HG03575 (cell line): ENCODE measurements around the gene GATM.

Experiments
- ATAC-seq: cut with Tn5 transposase; IDR thresholded peaks from one replicate; pipeline ENCODE4 v1.9.1; 2021; ENCODE audit not compliant: unreplicated experiment, insufficient number of reproducible peaks, low FRiP score; ENCODE audit errors: extremely low read depth

The GATM gene

GRCh38 chr15:45378149-45378912, at the start of gene GATM:
Gene GATM (minus strand): TSS chr15:45378544. CDS start chr15:45378453, 91 bp downstream.
- ATAC-seq = peak; percentile 58

- no peak for ATAC-seq
These were observed 48.7 kb upstream of the GATM start for GRCh38 chr15:45427085-45427484.

GRCh38 chr15:45425135-45425534, 46.8 kb upstream of the GATM start:
- ATAC-seq = no peak

- no peak for ATAC-seq
These were observed 46.1 kb upstream of the GATM start for GRCh38 chr15:45424429-45424828.

- no peak for ATAC-seq
These were observed 39.1 kb upstream of the GATM start for GRCh38 chr15:45417303-45417950.

- no peak for ATAC-seq
These were observed 36.0 kb upstream of the GATM start for GRCh38 chr15:45414215-45414885.

- ATAC-seq = no peak
These were observed 31.3 kb upstream of the GATM start for GRCh38 chr15:45409596-45409995.

GRCh38 chr15:45407786-45408185, 29.4 kb upstream of the GATM start:
- ATAC-seq = no peak

GRCh38 chr15:45402955-45403877, 24.9 kb upstream of the GATM start:
- no peak for ATAC-seq

- peak; percentile 40 for ATAC-seq
These were observed 24.0 kb upstream of the GATM start for GRCh38 chr15:45402162-45402954.

GRCh38 chr15:45401665-45402161, 23.4 kb upstream of the GATM start:
- no peak for ATAC-seq

GRCh38 chr15:45399381-45400212, 21.3 kb upstream of the GATM start:
- no peak for ATAC-seq

- no peak for ATAC-seq
These were observed 18.8 kb upstream of the GATM start for GRCh38 chr15:45397116-45397665.

GRCh38 chr15:45395943-45396342, 17.6 kb upstream of the GATM start:
- ATAC-seq = no peak

GRCh38 chr15:45394681-45395080, 16.3 kb upstream of the GATM start:
- no peak for ATAC-seq

GRCh38 chr15:45393851-45394250, 15.5 kb upstream of the GATM start:
- no peak for ATAC-seq

- ATAC-seq = no peak
These were observed 14.2 kb upstream of the GATM start for GRCh38 chr15:45392584-45392855.
